Calu3 (cell line): ENCODE data around the gene KRT4. TPM values are rescaled to one million over a fixed set of nuclear protein-coding genes. Genes with fewer than 3 reads are reported as not detected.

ENCODE experiments used
- BruUV-seq: library from RNA; stranded (reverse); fragments of 400-500 nt; replicated peaks from 2 replicates; lab custom pipeline; 2021; lab: Mats Ljungman, UMichigan
- CTCF ChIA-PET: fragments of 300-600 bp; sonication (Branson Sonifier 250); formaldehyde crosslinking; loops from one replicate; lab custom pipeline; 2022; ENCODE audit warnings: antibody characterized with exemption; lab: Charles Lee
- DNase-seq: peaks from one replicate; pipeline ENCODE4 v3.0.0; 2022
- H3K27ac Mint-ChIP-seq: one replicate; pipeline ENCODE4 v1.8.0; 2022; ENCODE audit warnings: mixed read lengths; ENCODE audit not compliant: unreplicated experiment
- H3K27me3 Mint-ChIP-seq: one replicate; pipeline ENCODE4 v1.8.0; 2022; ENCODE audit warnings: mixed read lengths; ENCODE audit not compliant: unreplicated experiment
- H3K36me3 Mint-ChIP-seq: one replicate; pipeline ENCODE4 v1.8.0; 2022; ENCODE audit warnings: mild to moderate bottlenecking, moderate library complexity, mixed read lengths; ENCODE audit not compliant: insufficient read depth, unreplicated experiment
- H3K4me1 Mint-ChIP-seq: one replicate; pipeline ENCODE4 v1.8.0; 2022; ENCODE audit warnings: mild to moderate bottlenecking, low read depth, mixed read lengths; ENCODE audit not compliant: unreplicated experiment
- H3K4me3 Mint-ChIP-seq: one replicate; pipeline ENCODE4 v1.8.0; 2022; ENCODE audit warnings: mild to moderate bottlenecking, low read depth, moderate library complexity, mixed read lengths; ENCODE audit not compliant: unreplicated experiment
- H3K9me3 Mint-ChIP-seq: one replicate; pipeline ENCODE4 v1.8.0; 2022; ENCODE audit warnings: low read depth, mixed read lengths; ENCODE audit not compliant: unreplicated experiment
- CTCF ChIP-seq: fragments of 200-600 bp; IDR thresholded peaks from one replicate; pipeline ENCODE4 v1.8.0; 2022; ENCODE audit warnings: antibody characterized with exemption; ENCODE audit not compliant: unreplicated experiment
- intact Hi-C: fragments of 100-400 bp; cut with micrococcal nuclease; formaldehyde crosslinking; loops from one replicate; pipeline ENCODE4 v1.10.0; 2022; ENCODE audit not compliant: unreplicated experiment
- total RNA-seq: library from RNA; stranded (reverse); gene quantifications from 2 replicates; pipeline ENCODE4 v1.2.3, GENCODE V29; 2022

The KRT4 gene
- total RNA-seq, 1 experiment from 2014 or later, result not detected

DNA sequence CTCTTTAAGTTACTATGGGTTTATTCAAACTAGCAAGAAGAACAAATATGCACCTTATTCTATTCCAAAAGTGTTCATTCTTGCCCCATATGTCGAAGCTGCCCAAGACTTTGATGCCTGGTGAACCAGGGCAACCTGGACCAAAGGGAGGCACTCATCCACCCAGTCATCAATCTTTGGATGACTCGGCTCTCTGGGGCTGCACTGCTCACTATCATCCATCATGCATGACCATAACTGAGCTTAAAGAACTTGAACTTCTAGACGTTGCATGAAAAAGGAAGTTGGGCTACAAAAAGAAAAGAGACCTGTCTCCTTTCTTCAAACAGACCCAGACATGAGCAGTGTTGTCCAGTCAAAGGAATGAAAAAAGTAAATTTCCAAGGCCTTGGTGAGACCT lies 1.2 kb downstream of the KRT4 start:
- intact Hi-C loops, result no loop called here
- Mint-ChIP-seq H3K4me3 (no peak overlapping the region), H3K36me3 (no peaks in the 10 kb centered on the region), H3K9me3 (no peaks in the 10 kb centered on the region), H3K4me1 (peaks cover 8% of the 10 kb centered on the region), H3K27ac (no peak overlapping the region), H3K27me3 (peaks cover 47% of the 10 kb centered on the region)
- no peak for DNase-seq
- CTCF ChIA-PET, result no interaction called here
- no TSS peak for BruUV-seq
- no peak for TF ChIP-seq CTCF

DNA sequence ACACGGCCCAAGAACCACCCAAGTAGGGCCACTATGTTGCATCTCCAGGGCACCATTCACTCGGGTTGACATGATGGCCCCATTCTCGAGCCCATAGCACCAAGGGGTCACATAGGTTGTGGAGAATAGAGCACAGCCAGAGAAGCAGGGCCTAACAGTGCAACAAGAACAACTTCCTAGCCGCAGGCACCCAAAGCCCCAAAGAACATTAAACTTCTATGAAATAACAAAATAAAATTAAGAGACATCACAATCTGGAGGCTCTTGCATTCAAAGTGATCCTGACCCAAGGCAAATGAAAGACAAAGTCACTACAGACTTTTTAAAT lies 1.9 kb downstream of the KRT4 start:
- H3K4me3 Mint-ChIP-seq, result no peak overlapping the region
- DNase-seq, result no peak
- H3K9me3 Mint-ChIP-seq, result no peaks in the 10 kb centered on the region
- peaks cover 47% of the 10 kb centered on the region for H3K27me3 Mint-ChIP-seq
- no peaks in the 10 kb centered on the region for H3K36me3 Mint-ChIP-seq
- intact Hi-C loops, result no loop called here
- no TSS peak for BruUV-seq
- CTCF ChIA-PET, result no interaction called here
- TF ChIP-seq CTCF, result no peak
- H3K4me1 Mint-ChIP-seq, result peaks cover 8% of the 10 kb centered on the region
- no peak overlapping the region for H3K27ac Mint-ChIP-seq

DNA sequence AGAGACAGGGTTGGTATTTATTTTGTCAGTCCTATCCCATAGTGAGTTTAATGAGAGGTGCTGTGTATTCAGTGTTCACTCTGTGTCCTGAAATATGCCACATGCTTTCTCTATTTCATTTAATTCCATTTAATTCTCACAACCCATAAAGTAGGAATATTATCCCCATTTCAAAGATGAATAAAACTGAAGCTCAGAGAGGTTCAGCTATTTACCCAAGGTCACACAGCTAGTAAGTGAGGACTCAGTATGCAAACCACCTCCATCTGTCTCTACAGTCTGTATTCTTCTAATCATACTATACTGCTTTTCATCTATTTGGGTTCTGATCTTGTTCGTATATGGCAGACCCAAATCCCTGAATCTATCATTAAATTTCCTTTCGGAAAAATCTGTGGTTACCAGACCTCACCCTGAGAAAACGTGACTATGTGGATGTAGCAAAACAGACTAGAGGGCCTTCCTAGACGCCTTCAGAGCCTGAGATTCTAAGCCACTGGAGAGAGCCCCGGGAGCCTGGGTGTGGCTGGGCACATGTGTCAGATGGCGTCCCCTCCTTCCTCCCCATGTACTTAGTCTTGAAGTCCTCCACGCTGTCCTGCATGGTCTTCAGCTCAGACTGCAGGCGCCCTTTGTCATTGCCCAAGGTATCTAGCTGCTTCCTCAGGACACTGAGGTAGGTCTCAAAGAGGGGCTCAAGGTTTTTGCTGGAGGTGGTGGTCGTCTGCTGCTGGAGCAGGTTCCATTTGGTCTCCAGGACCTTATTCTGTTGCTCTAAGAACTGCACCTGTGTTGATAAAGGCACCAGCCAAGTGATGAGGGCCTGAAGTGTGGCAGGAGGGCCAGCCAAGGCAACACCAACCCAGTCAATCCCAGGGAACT lies 2.5 kb downstream of the KRT4 start:
- H3K4me1 Mint-ChIP-seq, result peaks cover 8% of the 10 kb centered on the region
- H3K36me3 Mint-ChIP-seq, result no peaks in the 10 kb centered on the region
- CTCF ChIA-PET, result no interaction called here
- intact Hi-C loops, result no loop called here
- H3K27ac Mint-ChIP-seq, result no peak overlapping the region
- H3K9me3 Mint-ChIP-seq, result no peaks in the 10 kb centered on the region
- no peak for DNase-seq
- no peak overlapping the region for H3K4me3 Mint-ChIP-seq
- BruUV-seq, result no TSS peak
- peaks cover 51% of the 10 kb centered on the region for H3K27me3 Mint-ChIP-seq
- TF ChIP-seq CTCF, result no peak

DNA sequence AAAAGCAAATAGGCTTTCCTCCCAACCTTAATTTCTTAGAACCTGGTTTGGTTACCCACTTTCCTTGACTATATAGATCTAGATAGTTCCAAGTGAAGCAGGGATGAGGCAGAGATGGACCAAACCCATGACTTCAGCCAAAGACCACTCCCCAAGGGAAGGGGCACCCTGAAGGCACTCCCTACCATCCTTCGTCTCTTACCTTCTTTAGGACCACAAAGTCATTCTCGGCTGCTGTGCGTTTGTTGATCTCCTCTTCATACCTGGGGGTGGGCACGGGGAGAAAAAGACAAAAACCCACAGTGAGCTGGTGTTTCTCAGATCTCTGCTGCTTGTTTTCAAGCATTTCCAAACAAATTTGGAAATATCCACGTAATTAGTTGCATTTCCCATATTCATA lies 3.4 kb downstream of the KRT4 start:
- H3K4me1 Mint-ChIP-seq, result peaks cover 8% of the 10 kb centered on the region
- BruUV-seq, result no TSS peak
- no peak overlapping the region for H3K4me3 Mint-ChIP-seq
- H3K27ac Mint-ChIP-seq, result no peak overlapping the region
- H3K9me3 Mint-ChIP-seq, result no peaks in the 10 kb centered on the region
- intact Hi-C loops, result no loop called here
- no peak for DNase-seq
- CTCF ChIA-PET, result no interaction called here
- H3K27me3 Mint-ChIP-seq, result peaks cover 59% of the 10 kb centered on the region
- TF ChIP-seq CTCF, result no peak
- no peaks in the 10 kb centered on the region for H3K36me3 Mint-ChIP-seq
